ENCODE data around the gene NUBP1.

- no peak for TF ChIP-seq ZBTB33 (CRISPR knock-in tag; IDR thresholded peaks at IDR 0.05)
- no peak for TF ChIP-seq CEBPB (tag; IDR thresholded peaks at IDR 0.05)
- no peak for TF ChIP-seq THRA (IDR thresholded peaks at IDR 0.05)
These were observed 49.8 kb upstream of the NUBP1 start for GRCh38 chr16:10693889-10694288.

All from K562 (cell line).